ENCODE measurements around the gene KLHL1. TPM values are rescaled to one million over a fixed set of nuclear protein-coding genes. Genes with fewer than 3 reads are reported as not detected.

KLHL1 gene
- total RNA-seq, 1 donor from 2014 or later: not detected

DNA sequence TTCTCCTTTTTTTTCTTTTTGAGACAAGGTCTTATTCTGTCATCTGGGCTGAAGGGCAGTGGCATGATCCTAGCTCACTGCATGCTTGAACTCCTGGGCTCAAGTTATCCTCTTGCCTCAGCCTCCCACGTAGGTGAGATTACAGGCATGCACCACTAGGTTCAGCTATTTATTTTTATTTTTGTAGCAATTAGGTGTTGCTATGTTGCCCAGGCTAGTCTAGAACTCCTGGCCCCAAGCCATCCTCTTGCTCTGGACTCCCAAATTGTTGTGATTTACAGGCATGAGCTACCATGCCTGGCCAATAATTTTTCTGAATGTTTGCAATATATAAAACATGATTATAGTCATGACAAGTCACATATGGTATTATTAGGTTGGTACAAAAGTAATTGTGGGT, 161.7 kb downstream of the KLHL1 start:
- Histone ChIP-seq H3K27me3 (ENCODE audit: control insufficient read depth, insufficient read depth, low read length) (no peaks in the 10 kb centered on the region), H3K36me3 (ENCODE audit: control insufficient read depth, insufficient read depth, low read length) (no peaks in the 10 kb centered on the region), H3K4me3 (ENCODE audit: low read depth, low read length) (no peak overlapping the region)
- TF ChIP-seq, protein P1, sequence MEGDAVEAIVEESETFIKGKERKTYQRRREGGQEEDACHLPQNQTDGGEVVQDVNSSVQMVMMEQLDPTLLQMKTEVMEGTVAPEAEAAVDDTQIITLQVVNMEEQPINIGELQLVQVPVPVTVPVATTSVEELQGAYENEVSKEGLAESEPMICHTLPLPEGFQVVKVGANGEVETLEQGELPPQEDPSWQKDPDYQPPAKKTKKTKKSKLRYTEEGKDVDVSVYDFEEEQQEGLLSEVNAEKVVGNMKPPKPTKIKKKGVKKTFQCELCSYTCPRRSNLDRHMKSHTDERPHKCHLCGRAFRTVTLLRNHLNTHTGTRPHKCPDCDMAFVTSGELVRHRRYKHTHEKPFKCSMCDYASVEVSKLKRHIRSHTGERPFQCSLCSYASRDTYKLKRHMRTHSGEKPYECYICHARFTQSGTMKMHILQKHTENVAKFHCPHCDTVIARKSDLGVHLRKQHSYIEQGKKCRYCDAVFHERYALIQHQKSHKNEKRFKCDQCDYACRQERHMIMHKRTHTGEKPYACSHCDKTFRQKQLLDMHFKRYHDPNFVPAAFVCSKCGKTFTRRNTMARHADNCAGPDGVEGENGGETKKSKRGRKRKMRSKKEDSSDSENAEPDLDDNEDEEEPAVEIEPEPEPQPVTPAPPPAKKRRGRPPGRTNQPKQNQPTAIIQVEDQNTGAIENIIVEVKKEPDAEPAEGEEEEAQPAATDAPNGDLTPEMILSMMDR (IDR thresholded peaks at IDR 0.05; ENCODE audit: insufficient read depth, low read length, severe bottlenecking): no peak
- DNase-seq (ENCODE audit: low read depth) (no peak), FAIRE-seq (no peak)

DNA sequence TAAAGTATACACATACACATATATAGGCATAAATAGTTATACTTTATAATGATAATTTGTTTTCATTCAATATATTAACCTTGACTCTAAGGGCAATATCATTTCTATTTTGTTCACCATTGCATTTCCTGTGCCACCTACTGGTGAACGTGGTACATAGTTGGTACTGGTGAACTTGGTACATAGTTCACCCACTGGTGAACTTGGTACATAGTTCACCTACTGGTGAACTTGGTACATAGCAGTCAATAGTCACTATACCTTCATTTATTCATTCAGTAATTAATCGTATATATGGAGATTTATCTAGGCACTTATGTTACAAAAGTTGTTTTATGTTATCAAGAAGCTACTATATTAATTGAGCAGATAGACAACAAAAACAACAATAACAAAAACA, 173.2 kb downstream of the KLHL1 start:
- Histone ChIP-seq H3K36me3 (ENCODE audit: control insufficient read depth, insufficient read depth, low read length) (no peaks in the 10 kb centered on the region), H3K4me3 (ENCODE audit: low read depth, low read length) (no peak overlapping the region), H3K27me3 (ENCODE audit: control insufficient read depth, insufficient read depth, low read length) (no peaks in the 10 kb centered on the region)
- FAIRE-seq (no peak), DNase-seq (ENCODE audit: low read depth) (peak; percentile 18)
- TF ChIP-seq, protein P1 (IDR thresholded peaks at IDR 0.05; ENCODE audit: insufficient read depth, low read length, severe bottlenecking): no peak

DNA sequence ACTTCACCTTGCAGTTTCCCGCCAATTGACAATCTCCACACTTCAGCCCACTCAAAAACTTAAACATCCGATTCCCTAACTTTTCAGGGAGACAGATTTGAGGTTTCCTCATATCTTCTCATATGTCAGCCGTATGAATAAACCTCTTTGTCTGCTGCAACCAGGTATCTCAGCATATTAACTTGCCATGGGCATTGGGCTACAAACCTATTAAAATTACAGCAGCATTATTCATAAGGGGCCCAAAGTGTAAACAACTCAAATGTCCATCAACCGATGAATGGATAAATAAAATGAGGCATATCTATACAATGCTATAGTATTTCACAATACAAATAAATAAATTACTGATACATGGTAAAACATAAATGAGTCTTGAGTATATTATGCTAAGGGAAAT, 180.0 kb downstream of the KLHL1 start:
- Histone ChIP-seq H3K27me3 (ENCODE audit: control insufficient read depth, insufficient read depth, low read length) (no peaks in the 10 kb centered on the region), H3K36me3 (ENCODE audit: control insufficient read depth, insufficient read depth, low read length) (no peaks in the 10 kb centered on the region), H3K4me3 (ENCODE audit: low read depth, low read length) (no peak overlapping the region)
- TF ChIP-seq, protein P1 (IDR thresholded peaks at IDR 0.05; ENCODE audit: insufficient read depth, low read length, severe bottlenecking): no peak
- DNase-seq (ENCODE audit: low read depth) (no peak), FAIRE-seq (no peak)

- Histone ChIP-seq H3K36me3 (ENCODE audit: control insufficient read depth, insufficient read depth, low read length) (no peaks in the 10 kb centered on the region), H3K4me3 (ENCODE audit: low read depth, low read length) (no peak overlapping the region), H3K27me3 (ENCODE audit: control insufficient read depth, insufficient read depth, low read length) (no peaks in the 10 kb centered on the region)
- FAIRE-seq (no peak), DNase-seq (ENCODE audit: low read depth) (no peak)
- TF ChIP-seq, protein P1 (IDR thresholded peaks at IDR 0.05; ENCODE audit: insufficient read depth, low read length, severe bottlenecking): no peak
Observed at GRCh38 chr13:69921156-69921555, 187.1 kb downstream of the KLHL1 start.

GRCh38 chr13:69912630-69913029, 195.6 kb downstream of the KLHL1 start:
- Histone ChIP-seq H3K36me3 (ENCODE audit: control insufficient read depth, insufficient read depth, low read length) (no peaks in the 10 kb centered on the region), H3K27me3 (ENCODE audit: control insufficient read depth, insufficient read depth, low read length) (no peaks in the 10 kb centered on the region), H3K4me3 (ENCODE audit: low read depth, low read length) (no peak overlapping the region)
- DNase-seq (ENCODE audit: low read depth) (no peak), FAIRE-seq (no peak)
- TF ChIP-seq, protein P1 (IDR thresholded peaks at IDR 0.05; ENCODE audit: insufficient read depth, low read length, severe bottlenecking): no peak

GRCh38 chr13:69910800-69911199, 197.5 kb downstream of the KLHL1 start:
- FAIRE-seq (no peak), DNase-seq (ENCODE audit: low read depth) (no peak)
- Histone ChIP-seq H3K27me3 (ENCODE audit: control insufficient read depth, insufficient read depth, low read length) (no peaks in the 10 kb centered on the region), H3K36me3 (ENCODE audit: control insufficient read depth, insufficient read depth, low read length) (no peaks in the 10 kb centered on the region), H3K4me3 (ENCODE audit: low read depth, low read length) (no peak overlapping the region)
- TF ChIP-seq, protein P1 (IDR thresholded peaks at IDR 0.05; ENCODE audit: insufficient read depth, low read length, severe bottlenecking): no peak
